IPS DF 4.7 (cell line): ENCODE measurements around the gene NEURL1.

ENCODE experiments used
- DNase-seq: peaks from one replicate; pipeline ENCODE4 v3.0.0-alpha.2; 2013; ENCODE audit warnings: low spot score; ENCODE audit errors: extremely low read depth

NEURL1 gene

DNA sequence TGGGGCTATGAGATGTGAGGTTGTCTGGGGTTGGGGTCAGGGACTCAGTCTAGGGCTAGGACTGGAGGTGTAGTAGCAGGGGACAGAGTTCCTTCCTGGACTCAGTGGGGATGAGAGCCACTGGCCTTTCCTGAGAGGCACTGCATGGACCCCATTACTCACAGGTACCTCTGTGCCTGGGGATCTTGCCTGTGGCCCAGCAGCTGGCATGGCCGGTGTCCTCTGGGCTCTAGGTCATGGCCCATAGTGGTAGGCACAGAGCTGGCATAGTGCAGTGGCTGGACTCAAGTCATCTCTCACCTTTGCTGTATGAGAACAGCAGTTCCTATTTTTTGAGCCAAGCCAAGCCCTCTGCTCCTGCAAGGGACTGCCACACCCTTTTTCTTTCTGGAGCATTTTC is 51.9 kb downstream of the NEURL1 start:
- no peak for DNase-seq

DNA sequence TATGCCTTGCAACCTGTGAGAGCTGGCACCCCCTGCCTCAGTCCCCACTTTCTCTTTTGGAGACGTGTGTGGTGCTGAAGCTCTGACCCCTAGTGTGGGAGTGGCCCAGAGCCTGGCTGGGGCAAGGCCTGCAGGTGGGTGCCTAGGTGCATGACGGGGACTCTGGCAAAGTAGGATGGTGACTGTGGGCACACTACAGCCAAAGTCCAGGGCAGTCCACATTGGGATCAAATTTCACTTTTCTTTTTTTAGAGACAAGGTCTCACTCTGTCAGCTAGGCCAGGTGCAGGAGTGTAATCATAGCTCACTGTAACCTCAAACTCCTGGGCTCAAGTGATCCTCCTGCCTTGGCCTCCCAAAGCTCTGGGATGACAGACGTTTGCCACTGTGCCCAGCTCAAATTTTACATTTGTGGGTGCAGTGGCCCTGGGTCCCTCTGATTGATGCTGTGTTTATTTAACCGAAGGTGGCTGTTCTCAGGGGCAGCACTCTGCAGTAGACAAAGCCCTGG is 52.3 kb downstream of the NEURL1 start:
- no peak for DNase-seq

DNA sequence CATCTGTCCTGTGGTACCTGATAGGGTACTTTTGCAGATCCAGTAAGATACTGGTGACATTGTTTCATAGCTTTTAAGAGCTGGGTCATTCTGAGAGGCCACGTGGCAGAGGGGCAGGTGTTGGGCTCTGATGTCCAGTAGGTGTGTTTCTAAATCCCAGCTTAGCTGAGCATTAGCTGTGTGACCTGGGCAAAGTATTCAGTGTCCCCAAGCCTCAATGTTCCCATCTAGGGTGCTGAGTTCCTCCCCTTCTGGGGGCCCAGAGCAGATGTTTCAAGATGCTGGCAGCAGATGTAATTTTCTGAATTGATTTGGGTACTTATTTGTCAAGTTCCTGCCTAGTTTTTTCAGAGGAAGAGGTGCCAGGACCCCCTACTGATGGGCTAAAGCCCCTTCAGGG is 52.9 kb downstream of the NEURL1 start:
- no peak for DNase-seq

DNA sequence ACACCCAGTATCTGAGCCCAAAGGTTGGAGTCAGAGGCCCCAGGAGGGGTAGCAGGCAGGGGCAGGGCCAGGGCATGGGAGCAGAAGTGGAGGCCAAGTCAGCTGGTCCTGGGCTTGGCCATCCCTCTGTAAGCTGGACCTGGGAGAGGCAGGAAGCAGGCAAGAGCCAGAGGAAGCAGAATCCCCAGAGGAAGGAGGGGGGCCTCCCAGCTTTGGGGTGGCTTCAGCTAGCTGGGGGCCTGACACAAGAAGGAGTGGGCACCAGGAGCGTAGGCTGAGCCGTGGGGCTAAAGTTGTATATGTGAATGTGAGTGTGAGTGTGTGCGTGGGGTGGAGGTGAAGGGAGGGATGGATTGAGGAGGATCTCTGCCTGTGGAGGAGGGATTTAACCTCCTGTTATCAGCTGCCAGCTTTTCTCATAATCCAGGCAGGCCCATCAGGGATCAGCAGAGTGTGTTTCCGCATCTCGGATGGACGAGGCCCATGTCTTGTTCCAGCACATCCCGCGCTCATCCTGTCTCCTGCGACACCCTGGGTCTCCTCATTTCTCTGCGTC is 54.0 kb downstream of the NEURL1 start:
- no peak for DNase-seq

DNA sequence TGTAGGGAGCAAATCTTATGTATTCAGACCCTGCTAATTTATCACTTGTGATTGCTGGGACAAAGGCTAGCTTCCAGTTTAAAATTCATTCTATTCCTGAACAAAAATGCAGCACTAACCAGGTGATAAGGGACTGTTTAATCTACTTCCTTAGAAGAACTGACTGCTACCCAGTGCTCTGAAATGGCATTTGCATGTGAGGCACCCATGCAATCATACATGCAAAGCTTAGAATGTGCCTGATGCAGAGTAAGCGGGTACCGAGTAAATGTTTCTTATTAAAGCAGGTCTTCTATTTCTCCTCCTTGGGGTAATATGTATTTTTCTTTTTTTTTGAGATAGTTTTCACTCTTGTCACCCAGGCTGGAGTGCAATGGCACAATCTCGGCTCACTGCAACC is 54.5 kb downstream of the NEURL1 start:
- DNase-seq: no peak

DNA sequence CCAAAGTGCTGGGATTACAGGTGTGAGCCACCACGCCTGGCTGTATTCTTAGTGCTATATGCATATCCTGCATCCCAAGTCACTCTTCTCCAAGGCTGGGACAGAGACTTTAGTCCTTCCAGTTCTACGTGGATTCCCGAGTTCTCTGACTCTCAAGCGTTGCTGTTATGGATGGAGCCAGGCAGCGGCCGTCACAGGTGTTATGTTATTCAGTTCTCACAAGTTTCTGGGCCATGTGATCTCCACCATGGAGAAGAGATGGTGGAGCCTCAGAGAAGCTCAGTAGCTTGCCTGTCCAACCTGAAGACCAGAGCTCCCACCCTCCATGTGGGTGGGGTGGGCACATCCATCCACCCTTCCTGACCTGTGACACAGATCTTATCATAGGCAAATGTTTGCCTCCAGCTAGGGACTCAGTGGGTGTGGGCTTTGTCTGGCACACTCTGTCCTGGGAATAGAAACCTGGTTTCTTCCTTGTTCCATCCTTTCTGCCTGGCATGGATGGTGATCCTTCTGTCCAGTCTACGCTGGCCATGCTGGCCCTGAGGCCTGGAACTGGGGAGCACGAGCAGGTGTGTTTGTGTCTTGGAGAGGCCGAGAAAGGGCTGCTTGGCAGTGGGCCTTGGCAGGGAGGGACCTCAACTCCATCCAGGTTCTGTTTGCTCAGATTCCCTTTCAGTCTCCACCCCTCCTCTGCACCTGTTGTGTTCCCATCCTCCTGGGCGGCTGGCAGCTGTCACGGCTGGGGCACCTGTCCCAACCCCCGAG is 55.3 kb downstream of the NEURL1 start:
- no peak for DNase-seq

DNA sequence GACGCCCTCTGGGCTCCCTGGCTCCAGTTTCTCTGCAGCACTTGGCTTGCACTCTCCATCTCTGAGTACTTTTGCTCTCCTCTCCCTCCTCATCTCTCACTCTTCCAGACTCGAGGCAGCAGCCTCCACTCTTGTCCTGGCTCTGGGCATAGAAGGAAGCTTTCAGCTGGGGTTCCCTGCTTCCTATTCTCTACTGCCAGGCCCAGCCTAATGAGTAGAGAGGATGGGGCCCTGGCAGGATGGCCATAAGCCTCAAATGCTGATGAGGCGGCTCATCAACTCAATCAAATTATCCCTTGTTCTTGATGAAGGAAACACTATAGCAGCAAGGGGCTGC is 55.8 kb downstream of the NEURL1 start:
- DNase-seq: no peak

DNA sequence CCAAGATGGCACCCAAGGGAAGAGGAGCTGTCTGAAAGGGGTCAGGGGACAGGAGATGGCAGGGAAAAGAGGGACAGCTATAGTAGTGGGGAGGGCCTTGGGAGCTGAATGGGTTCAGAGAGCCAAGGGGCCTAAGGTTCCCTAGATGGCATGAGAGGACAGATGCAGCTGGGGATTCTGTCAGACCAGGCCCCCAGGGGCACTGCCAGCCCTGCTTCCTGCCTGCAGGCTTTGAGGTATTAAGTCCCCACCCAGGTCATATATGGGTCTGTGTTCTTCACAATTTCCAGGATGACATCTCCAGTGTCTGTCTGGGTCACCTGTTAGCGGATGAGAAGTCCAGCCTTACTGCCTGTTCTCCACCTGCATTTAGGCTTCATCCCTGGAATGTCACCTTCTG is 56.7 kb downstream of the NEURL1 start:
- DNase-seq: no peak

DNA sequence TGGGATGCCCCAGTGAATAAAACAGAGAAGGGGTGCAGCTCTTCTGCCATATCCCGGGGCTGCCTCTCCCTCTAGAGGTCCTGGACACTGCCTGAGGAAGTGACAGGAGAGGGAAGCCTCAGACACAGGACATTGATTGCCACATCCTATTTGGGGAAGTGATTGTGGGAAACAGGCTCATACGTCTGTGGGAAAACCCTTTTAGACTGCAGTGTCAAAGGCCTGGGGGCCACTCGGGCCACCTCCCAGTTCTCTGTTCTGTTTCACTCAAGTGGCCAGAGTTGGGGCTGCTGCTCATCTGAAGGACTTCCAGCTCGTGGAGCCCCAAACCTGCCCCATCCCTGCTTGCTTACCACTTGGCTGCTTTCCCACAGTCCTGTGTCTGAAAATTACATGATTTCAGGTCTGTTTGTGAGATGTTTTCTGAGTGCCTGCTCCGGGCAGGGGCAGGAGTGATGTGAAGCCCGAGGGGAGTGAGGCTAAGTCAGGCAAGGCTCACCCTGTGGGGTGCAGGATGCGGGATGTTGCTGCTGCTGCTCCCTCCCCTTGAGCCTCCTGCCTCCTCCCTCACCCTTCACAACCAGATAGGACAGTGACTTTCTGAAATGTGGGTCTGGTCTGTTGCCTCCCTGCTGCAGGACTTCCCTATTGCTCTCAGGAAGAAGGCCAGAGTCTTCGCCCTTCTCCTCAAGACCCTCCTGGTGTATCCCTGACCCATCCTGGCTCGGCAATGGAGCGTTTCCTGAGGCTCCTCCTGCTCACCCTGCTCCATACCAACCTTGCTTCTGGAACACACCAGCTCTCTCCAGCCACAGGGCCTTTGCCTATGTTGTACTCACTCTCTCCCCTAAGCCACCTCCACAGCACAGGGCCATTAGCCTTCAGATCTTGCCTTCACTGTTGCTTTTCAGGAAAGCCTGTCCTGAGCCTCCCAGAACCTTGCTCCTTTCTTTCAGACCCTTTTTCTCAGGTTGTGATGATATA is 58.4 kb downstream of the NEURL1 start:
- no peak for DNase-seq

DNA sequence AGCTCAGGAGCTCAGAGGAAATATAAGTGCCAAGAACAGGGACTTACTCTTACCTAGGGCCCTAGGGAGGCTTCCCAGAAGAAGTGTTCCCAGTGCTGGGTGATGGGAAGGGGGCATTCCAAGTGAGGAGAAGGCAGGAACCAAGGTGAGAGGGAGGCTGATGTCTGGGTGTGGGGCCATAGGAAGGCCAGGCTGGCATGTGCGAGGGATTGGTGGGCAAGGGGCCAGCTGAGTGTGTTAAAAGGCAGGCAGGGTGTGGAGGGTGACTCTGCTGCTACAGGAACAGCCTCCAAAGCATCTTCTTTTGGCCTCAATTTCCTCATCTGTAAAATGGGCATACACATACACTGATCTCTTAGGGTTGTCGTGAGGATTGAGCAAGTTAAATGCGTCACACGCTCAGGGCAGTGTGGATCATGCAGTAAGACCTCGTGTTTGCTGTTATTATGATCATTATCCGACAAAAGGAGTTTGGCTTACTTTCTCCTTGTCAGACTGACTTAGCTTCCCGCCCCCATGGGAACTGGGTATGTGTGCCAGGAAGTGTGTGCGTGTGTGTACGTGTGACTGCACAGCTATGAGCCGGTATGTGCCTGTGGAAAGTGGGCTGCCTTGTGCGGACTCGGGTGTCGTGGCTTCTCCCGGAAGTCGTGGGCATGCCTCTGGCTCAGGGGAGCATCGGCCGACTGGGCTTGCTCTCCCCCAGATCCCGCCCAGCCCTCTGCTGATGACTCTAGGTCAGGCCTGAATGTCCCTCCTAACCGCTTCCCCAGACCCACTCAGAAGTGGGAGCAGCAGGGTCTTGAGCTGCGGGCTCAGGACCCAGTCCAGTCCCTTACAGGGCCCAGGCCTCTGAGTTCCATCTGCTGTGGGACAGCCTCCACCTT is 59.6 kb downstream of the NEURL1 start:
- DNase-seq: no peak

DNA sequence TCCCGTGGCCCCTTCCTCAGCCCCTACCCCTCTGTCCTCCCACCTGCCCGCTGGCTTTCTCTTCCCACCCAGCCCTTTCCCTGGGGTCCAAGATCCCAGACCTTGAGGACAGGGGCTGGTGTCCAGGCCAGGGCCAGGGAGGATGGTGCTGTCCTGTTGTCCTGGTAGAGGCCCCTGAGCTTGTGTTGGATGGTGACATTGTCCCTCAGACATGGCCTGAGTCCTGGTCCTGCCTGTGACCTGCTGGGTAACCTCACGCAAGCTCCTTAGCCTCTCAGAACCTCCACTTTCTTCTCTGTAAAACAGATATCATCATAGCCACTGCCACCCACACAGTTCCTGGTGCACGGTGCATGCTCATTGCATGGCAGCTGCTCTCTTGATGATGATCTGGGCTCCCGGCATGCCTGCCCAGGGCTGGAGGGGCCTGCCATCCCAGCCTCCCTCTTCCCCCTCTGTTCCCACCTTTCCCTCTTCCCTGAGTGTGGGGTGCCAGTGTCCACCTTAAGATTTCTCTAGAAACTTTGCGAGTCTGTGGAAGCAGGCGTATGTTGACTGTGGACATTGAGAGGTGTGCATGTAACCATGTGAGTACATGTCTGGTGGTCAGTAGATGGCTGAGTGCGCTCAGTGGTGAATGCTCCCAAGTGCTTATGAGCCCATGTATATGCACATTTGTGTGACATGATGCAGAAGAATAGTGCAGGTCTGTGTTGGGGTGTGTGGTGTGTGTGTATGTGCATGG is 60.4 kb downstream of the NEURL1 start:
- DNase-seq: no peak

DNA sequence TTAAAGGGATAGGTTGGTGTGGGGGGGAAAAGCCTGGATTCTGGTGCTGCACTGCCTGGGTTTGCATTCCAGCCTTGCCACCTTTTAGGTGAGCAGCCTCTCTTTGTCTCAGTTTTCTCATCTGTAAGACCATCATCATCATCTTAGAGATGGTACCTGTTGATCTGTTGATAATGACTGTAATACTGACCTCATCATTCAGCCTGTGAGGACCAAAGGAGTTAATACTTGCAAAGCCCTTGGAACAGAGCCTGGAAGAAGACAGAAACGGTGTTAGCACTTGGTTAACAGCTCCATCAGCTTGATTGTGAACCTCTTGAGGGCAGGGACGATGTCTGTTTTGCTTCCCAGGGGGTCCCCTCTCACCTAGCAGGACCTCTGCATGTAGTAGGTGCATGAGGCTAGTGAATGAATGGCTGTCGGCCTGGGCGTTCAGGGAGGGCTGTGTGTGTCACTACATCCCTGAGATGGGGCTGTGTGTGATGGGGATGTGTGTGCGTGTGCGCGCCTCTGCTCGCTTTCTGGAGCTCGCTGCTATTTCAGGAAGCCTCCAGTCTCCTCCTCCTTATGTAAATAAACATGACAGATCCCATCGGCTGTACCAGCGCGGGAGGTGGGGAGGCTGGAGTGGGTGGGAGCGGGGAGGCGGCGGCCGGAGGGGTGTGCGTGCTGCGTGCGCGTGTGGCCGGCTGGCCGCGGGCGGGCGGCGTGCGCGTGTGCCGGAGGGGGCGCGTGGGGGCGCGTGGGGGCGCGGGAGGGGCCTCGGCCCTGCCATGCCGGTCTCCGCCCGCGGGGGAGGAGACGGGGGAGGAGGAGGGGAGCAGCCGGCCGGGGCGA is 61.2 kb downstream of the NEURL1 start:
- no peak for DNase-seq

DNA sequence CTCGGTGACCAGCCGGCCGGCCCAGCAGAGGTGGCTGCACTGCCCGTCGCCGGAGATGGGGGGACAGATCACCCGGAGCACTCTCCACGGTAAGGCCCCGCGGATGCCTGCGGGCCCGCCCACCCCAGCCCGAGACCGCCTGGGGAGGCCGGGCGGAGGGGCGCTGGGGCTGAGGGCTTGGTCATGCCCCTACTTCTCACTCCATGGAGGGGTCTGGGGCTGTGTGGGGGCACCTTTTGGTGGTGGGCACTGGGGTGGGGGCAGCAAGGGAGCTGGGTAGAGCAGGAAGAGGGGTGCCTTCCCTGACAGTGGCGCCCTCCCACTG is 61.8 kb downstream of the NEURL1 start:
- DNase-seq: no peak

DNA sequence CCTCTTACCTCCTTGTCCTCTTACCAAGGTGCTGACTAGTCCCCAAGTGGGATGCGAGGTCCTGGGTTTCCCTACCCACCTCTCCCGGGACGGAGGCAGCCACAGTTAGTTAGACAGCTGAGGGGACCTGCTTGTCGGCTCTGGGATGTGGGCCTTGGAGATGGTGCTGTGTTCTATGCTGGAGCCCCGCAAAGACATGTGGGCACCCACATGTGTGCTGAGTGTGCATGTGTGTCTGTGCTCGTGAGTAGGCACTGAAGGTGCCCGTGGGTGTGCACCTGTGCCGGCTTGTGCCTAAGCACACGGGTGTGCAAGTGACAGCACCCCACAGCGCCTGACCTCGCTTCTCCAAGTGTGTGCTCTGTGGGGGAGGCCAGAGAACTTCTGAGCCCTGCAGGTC is 62.2 kb downstream of the NEURL1 start:
- no peak for DNase-seq

DNA sequence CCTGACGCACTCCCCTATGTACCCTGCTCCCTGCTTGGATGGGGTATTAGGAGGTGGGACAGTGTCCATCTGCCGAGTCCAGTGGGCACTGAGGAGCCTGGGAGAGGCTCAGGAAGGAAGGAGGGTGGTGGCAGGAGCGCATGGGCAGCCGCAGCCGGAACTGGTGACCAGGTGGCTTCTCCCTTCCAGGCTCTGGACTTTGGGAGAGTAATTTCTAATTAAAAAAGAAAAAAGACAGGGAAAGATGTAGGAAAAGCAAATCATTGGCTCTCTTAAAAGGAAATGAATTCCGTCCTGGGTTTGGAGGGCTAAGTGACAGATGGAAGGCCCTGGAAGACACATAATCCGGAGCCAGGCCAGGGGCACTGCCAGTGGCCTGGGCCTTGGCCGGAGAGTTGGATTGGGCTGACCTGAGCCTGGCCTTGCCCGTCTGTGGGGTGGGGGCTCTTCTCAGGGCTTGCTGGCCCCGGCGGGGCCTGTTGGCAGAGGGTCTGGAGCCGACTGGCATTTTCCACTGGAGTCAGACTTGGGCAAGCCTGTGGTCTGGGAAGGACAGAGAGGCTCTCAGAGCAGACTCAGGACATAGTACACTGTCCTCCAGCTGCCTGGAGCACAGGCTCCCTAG is 63.0 kb downstream of the NEURL1 start:
- no peak for DNase-seq

DNA sequence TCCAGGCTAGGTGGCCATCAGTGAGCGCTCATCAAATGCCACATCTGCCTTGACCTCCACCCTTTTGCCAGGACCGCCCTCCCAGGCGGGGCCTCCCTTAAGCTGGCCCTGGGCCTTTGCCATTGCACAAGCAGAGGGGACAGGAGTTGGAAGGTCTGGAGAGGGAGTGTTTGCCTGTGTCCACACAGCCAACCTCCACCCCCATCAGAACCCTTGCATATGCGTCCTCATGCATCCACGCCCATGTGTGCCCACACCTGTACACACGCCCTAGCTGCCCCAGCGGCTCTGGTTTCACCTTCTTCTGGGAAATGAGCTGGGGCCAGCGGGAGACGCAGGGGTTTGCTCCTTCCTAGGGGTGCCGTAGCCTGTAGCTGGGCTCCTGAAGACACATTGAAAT is 64.0 kb downstream of the NEURL1 start:
- DNase-seq: no peak

DNA sequence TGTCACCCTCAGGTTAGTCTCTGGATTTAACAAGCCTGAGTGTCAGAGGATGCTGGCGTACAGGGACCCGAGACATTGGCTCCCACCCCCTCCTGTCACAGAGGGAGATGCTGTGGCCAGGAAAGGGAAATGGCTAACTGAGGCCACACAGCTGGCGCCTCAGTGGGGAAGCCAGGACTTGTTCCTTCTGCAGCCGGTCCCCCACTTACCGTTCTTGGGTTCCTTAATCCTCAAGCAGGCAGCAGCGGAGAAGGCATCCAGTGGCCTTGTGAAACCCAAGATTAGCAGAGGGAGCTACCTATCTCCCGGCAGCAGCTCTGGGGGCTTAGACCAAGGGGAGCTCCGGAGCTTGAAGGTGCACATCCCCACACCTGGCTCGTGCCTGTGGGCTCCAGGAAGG is 65.4 kb downstream of the NEURL1 start:
- DNase-seq: no peak

DNA sequence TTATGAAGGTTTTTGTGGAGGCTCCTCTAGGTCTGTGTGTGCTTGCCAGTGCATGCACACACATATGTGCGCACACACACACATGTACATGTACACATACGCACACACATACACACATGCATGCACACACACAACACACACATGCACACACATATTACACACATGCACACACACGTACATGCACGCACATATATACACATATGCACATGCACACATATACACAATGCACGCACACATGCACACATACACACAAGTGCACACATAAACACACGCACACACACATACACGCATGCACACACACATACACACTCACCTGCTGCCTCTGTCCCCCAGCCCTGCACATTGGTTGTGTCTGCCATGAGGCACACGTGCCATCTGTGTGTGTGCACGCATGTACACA is 66.3 kb downstream of the NEURL1 start:
- DNase-seq: no peak

DNA sequence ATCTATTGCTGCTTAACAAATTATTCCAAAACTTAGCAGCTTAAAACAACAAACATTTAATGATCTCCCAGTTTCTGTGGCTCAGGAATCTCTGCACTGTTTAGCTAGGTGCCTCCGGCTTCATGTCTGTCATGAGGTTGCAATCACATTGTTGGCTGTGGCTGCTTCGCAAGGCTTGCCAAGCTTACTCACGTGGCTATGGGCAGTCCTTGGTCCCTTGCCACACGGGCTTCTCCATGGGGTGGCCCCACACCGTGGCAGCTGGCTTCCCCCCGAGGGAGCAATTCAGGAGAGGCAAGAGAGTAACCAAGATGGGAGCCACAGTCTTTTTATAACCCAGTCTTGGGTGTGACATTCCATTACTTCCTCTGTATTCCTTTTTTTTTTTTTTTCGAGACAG is 67.4 kb downstream of the NEURL1 start:
- DNase-seq: no peak
